GM18951 (cell line): Measurements from ENCODE around the gene CPTP.
"Not testable (repeated sequence)": the region's sequence is repeated elsewhere in the genome, so short reads cannot be mapped to it uniquely, and the experiment has no call there.

Experiments used
- POLR2A ChIP-seq: IDR thresholded peaks from 4 replicates; pipeline ENCODE4 v1.6.1; 2011; ENCODE audit warnings: mild to moderate bottlenecking; ENCODE audit not compliant: insufficient read length, insufficient read depth; ENCODE audit errors: extremely low read depth
- in situ Hi-C: fragments of 300-500 bp; cut with MboI; formaldehyde crosslinking; loops from one replicate; pipeline ENCODE4 v1.12.0; 2022; ENCODE audit warnings: low sequenced_read_pairs, mixed read lengths, inconsistent platforms; ENCODE audit not compliant: unreplicated experiment

The CPTP gene

GRCh38 chr1:1360506-1361169 is 36.0 kb downstream of the CPTP start:
- TF ChIP-seq POLR2A, result no peak
- in situ Hi-C loops, result no loop called here

- no peak for TF ChIP-seq POLR2A
- in situ Hi-C loops, result no loop called here
These were observed 36.8 kb downstream of the CPTP start for GRCh38 chr1:1361233-1361981.

GRCh38 chr1:1361982-1362423 is 37.4 kb downstream of the CPTP start:
- TF ChIP-seq POLR2A, result no peak
- in situ Hi-C loops, result no loop called here

- no peak for TF ChIP-seq POLR2A
- in situ Hi-C loops, result no loop called here
These were observed 39.7 kb downstream of the CPTP start for GRCh38 chr1:1364266-1364665.

- TF ChIP-seq POLR2A, result no peak
- in situ Hi-C loops, result no loop called here
These were observed 41.5 kb downstream of the CPTP start for GRCh38 chr1:1365875-1366698.

- in situ Hi-C loops, result no loop called here
- TF ChIP-seq POLR2A, result no peak
These were observed 42.1 kb downstream of the CPTP start for GRCh38 chr1:1366699-1367066.

- TF ChIP-seq POLR2A, result no peak
- in situ Hi-C loops, result no loop called here
These were observed 42.7 kb downstream of the CPTP start for GRCh38 chr1:1367315-1367714.

- in situ Hi-C loops, result not testable (repeated sequence)
These were observed 45.5 kb downstream of the CPTP start for GRCh38 chr1:1370094-1370493.

- in situ Hi-C loops, result no loop called here
- TF ChIP-seq POLR2A, result no peak
These were observed 46.2 kb downstream of the CPTP start for GRCh38 chr1:1370771-1371300.

GRCh38 chr1:1371364-1371745 is 46.8 kb downstream of the CPTP start:
- TF ChIP-seq POLR2A, result no peak
- in situ Hi-C loops, result no loop called here

GRCh38 chr1:1371746-1372711 is 47.4 kb downstream of the CPTP start:
- TF ChIP-seq POLR2A, result no peak
- in situ Hi-C loops, result no loop called here

- in situ Hi-C loops, result no loop called here
- no peak for TF ChIP-seq POLR2A
These were observed 48.6 kb downstream of the CPTP start for GRCh38 chr1:1373051-1373814.
